ENCODE results near the gene LUC7L3.
"Not testable (repeated sequence)": the region's sequence is repeated elsewhere in the genome, so short reads cannot be mapped to it uniquely, and the experiment has no call there.

The LUC7L3 gene

GRCh38 chr17:50798424-50799288 lies 79.3 kb downstream of the LUC7L3 start:
- no peak for DNase-seq (ENCODE audit: low read depth)

DNA sequence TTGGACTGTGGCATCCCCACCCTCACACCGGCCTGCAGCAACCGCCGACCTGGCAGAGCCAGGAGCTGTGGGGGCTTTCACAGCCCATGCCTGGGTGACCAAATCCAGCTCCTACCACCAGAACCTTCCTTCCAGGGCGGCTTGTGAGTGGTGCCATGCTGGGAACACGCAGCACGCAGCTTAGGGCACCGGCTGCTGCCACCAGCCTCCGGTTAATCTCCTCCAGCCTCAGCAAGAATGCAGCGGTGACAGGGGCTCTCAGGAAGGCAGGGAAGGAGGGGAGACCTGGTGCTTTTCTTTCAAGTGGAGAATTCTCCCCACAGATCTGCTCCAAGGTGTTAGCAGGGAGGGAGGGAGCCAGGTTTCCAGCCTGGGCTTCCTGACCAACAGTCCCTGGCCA lies 80.2 kb downstream of the LUC7L3 start:
- TF ChIP-seq CTCF (IDR thresholded peaks at IDR 0.05; ENCODE audit: low read length, missing control alignments), result no peak
- DNase-seq (ENCODE audit: low read depth), result no peak
- H3K4me3 ChIP-seq (replicated peaks; ENCODE audit: low read depth, low read length), result no peak overlapping the region

More at GRCh38 chr17:50798424-50799288, 79.3 kb downstream of the LUC7L3 start:
- no peak overlapping the region for H3K4me3 ChIP-seq (replicated peaks; ENCODE audit: low read depth, low read length)
- no peak for TF ChIP-seq CTCF (IDR thresholded peaks at IDR 0.05; ENCODE audit: low read length, missing control alignments)

DNA sequence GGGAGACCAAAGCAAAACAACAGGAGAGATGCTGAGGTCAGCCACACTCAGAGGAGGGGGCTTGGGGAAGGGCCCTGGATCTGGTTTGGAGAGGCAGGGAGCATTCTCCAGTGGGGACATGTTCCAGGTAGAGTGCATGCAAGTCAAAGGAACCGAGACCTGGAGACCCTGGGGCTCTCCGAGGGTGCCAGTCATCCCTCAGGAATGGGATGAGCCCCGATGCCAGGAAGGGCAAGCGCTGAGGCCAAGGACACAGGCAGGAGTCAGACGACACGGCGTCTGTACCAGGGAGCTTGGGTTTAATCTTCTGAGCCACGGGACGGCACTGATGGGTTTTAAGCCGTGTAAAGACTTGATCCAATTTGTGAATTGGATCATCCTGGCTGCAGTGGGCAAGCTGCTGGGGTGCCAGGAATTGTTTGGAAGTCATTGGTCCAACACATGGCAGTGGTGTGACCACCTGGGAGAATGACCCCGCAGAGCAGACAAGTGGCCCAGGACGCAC lies 80.8 kb downstream of the LUC7L3 start:
- TF ChIP-seq CTCF (IDR thresholded peaks at IDR 0.05; ENCODE audit: low read length, missing control alignments), result no peak
- no peak overlapping the region for H3K4me3 ChIP-seq (replicated peaks; ENCODE audit: low read depth, low read length)
- DNase-seq (ENCODE audit: low read depth), result no peak

DNA sequence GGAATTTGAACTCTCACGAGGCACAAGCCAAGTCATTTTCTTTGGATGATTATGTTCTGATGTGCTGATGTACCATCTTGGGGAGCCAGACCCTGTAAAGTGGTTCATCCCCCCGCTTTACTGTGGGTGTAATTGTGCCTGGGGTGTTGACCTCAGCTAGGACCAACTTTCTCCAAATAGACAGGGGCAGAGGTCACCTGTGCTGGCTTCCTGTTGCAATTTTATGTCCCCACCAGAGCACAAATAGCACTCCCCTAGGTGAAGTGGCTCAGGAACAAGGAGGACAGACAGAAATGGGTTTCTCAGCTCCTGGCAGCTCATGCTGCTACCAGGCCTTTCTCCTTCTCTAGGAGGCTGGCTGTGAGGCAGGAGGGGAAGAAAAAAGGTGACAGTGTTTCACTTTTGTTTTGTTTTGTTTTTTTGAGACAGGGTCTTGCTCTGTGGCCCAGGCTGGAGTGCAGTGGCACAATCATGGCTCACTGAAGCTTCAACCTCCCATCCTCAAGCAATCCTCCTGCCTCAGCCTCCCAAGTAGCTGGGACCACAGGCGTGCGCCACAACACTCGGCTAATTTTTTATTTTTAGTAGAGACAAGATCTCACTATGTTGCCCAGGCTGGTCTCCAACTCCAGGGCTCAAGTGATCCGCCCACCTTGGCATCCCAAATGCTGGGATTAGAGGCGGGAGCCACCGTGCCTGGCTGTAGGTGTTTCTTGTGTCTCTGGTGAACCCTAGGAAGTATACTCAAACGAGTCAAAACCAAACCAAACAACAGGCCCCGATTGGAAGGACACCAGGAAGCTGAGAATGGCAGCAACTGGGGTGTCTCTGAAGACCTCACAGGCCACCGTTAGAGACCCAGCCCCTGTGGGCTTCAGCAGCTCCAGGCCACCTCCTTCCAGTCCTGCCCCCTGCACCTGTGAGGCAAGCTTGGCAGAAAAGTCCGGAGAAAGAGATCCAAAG lies 83.5 kb downstream of the LUC7L3 start:
- no peak for TF ChIP-seq CTCF (IDR thresholded peaks at IDR 0.05; ENCODE audit: low read length, missing control alignments)
- no peak overlapping the region for H3K4me3 ChIP-seq (replicated peaks; ENCODE audit: low read depth, low read length)
- DNase-seq (ENCODE audit: low read depth), result no peak

DNA sequence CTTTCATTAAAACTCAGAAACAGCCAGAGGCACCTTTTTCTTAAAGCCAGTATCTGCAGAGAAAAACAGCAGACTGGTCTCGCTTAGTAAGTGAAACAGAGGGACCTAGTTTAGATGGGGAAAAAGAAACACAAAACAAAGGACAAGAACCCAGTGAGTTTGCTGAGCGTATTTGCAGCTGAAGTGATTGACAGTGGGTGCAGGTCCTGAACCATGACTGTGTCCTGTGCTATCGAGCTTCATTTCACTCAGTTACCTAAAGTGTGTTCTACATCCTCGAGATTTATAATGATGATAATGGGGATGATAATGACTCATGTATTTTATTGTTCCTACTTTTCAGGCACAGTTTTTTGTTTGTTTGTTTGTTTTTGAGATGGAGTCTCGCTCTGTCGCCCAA lies 84.3 kb downstream of the LUC7L3 start:
- DNase-seq (ENCODE audit: low read depth), result no peak

GRCh38 chr17:50804749-50805475 lies 85.5 kb downstream of the LUC7L3 start:
- not testable (repeated sequence) for DNase-seq (ENCODE audit: low read depth); H3K4me3 ChIP-seq (replicated peaks; ENCODE audit: low read depth, low read length)

More for the DNA sequence above, 84.3 kb downstream of the LUC7L3 start:
- H3K4me3 ChIP-seq (replicated peaks; ENCODE audit: low read depth, low read length), result no peak overlapping the region
- TF ChIP-seq CTCF (IDR thresholded peaks at IDR 0.05; ENCODE audit: low read length, missing control alignments), result no peak

All from fibroblast of pulmonary artery (primary cell).